ENCODE results near the gene ATG4C.

Gene ATG4C

DNA sequence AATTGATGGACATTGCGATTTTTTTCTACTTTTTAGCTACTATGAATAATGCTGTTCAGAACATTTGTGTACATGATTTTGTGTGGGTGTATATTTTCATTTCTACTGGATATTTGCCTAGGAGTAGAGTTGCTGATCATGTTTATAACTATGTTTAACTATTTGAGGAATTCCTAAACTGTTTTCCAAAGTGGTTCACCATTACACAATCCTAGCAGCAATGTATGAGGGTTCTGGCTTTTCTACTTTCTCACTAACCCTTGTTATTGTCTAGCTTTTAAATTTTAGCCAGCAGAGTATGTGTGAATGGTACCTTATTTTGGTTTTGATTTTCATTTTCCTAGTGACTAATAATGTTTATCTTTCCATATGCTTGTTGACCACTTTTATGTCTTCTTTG is 86.2 kb downstream of the ATG4C start:
- no peak overlapping the region for H3K4me2 ChIP-seq (ENCODE audit: low read length)
- H3K79me2 ChIP-seq (ENCODE audit: insufficient read depth, low read length), result no peaks in the 10 kb centered on the region
- no peak overlapping the region for H3K27ac ChIP-seq (ENCODE audit: low read depth, low read length, poor library complexity, severe bottlenecking)
- no peaks in the 10 kb centered on the region for H3F3A ChIP-seq (ENCODE audit: insufficient read depth, low read length)
- no peak overlapping the region for H3K4me3 ChIP-seq (ENCODE audit: low read depth, low read length, poor library complexity, severe bottlenecking)
- H4K20me1 ChIP-seq (ENCODE audit: insufficient read depth, low read length), result no peaks in the 10 kb centered on the region
- H2AFZ ChIP-seq (ENCODE audit: low read length), result no peak overlapping the region
- H3K4me1 ChIP-seq (ENCODE audit: insufficient read depth, low read length, severe bottlenecking), result no peaks in the 10 kb centered on the region
- H3K9ac ChIP-seq (ENCODE audit: low read length), result no peak overlapping the region
- no peaks in the 10 kb centered on the region for H3K9me3 ChIP-seq (ENCODE audit: low read length)
- no peaks in the 10 kb centered on the region for H3K36me3 ChIP-seq (ENCODE audit: insufficient read depth, low read length)
- no peaks in the 10 kb centered on the region for H3K9me2 ChIP-seq (ENCODE audit: low read depth, low read length)
- no peak for TF ChIP-seq EZH2 (IDR thresholded peaks at IDR 0.05; ENCODE audit: borderline replicate concordance, low read length)
- TF ChIP-seq, protein P1, sequence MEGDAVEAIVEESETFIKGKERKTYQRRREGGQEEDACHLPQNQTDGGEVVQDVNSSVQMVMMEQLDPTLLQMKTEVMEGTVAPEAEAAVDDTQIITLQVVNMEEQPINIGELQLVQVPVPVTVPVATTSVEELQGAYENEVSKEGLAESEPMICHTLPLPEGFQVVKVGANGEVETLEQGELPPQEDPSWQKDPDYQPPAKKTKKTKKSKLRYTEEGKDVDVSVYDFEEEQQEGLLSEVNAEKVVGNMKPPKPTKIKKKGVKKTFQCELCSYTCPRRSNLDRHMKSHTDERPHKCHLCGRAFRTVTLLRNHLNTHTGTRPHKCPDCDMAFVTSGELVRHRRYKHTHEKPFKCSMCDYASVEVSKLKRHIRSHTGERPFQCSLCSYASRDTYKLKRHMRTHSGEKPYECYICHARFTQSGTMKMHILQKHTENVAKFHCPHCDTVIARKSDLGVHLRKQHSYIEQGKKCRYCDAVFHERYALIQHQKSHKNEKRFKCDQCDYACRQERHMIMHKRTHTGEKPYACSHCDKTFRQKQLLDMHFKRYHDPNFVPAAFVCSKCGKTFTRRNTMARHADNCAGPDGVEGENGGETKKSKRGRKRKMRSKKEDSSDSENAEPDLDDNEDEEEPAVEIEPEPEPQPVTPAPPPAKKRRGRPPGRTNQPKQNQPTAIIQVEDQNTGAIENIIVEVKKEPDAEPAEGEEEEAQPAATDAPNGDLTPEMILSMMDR (IDR thresholded peaks at IDR 0.05; ENCODE audit: low read length), result no peak
- no peaks in the 10 kb centered on the region for H3K27me3 ChIP-seq (ENCODE audit: insufficient read depth, low read length)

GRCh38 chr1:62875676-62876075 is 91.7 kb downstream of the ATG4C start:
- Histone ChIP-seq H3K36me3 (ENCODE audit: insufficient read depth, low read length) (no peaks in the 10 kb centered on the region), H3K79me2 (ENCODE audit: insufficient read depth, low read length) (no peaks in the 10 kb centered on the region), H3F3A (ENCODE audit: insufficient read depth, low read length) (no peaks in the 10 kb centered on the region), H2AFZ (ENCODE audit: low read length) (no peak overlapping the region), H4K20me1 (ENCODE audit: insufficient read depth, low read length) (no peaks in the 10 kb centered on the region), H3K9ac (ENCODE audit: low read length) (no peak overlapping the region), H3K4me1 (ENCODE audit: insufficient read depth, low read length, severe bottlenecking) (no peaks in the 10 kb centered on the region), H3K9me3 (ENCODE audit: low read length) (peaks cover 3% of the 10 kb centered on the region), H3K4me2 (ENCODE audit: low read length) (no peak overlapping the region), H3K4me3 (ENCODE audit: low read depth, low read length, poor library complexity, severe bottlenecking) (no peak overlapping the region), H3K9me2 (ENCODE audit: low read depth, low read length) (no peaks in the 10 kb centered on the region), H3K27me3 (ENCODE audit: insufficient read depth, low read length) (no peaks in the 10 kb centered on the region), H3K27ac (ENCODE audit: low read depth, low read length, poor library complexity, severe bottlenecking) (no peak overlapping the region)
- TF ChIP-seq, protein P1 (IDR thresholded peaks at IDR 0.05; ENCODE audit: low read length), result no peak

DNA sequence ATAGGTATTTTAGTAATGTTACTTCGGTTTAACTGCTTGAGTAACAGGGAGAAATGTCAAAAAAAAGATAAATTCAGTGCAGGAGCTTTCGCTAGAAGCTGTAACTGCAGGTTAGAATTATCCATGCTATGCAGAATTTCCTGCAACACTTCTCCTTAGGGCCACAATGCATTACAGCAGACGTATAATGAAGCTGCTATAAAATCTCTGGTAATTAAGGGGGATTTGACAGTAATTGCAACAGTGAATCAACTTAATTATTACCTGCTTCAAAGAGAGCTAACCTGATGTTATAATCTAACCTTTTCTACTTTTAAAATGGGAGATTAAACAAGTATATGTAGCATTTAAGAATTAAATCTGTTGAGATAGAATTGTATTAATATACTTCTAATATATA is 92.6 kb downstream of the ATG4C start:
- Histone ChIP-seq H3K27ac (ENCODE audit: low read depth, low read length, poor library complexity, severe bottlenecking) (no peak overlapping the region), H3K4me1 (ENCODE audit: insufficient read depth, low read length, severe bottlenecking) (no peaks in the 10 kb centered on the region), H4K20me1 (ENCODE audit: insufficient read depth, low read length) (no peaks in the 10 kb centered on the region), H3K4me3 (ENCODE audit: low read depth, low read length, poor library complexity, severe bottlenecking) (no peak overlapping the region), H2AFZ (ENCODE audit: low read length) (no peak overlapping the region), H3F3A (ENCODE audit: insufficient read depth, low read length) (no peaks in the 10 kb centered on the region), H3K9me2 (ENCODE audit: low read depth, low read length) (no peaks in the 10 kb centered on the region), H3K9ac (ENCODE audit: low read length) (no peak overlapping the region), H3K9me3 (ENCODE audit: low read length) (peaks cover 3% of the 10 kb centered on the region), H3K27me3 (ENCODE audit: insufficient read depth, low read length) (no peaks in the 10 kb centered on the region), H3K79me2 (ENCODE audit: insufficient read depth, low read length) (no peaks in the 10 kb centered on the region), H3K36me3 (ENCODE audit: insufficient read depth, low read length) (no peaks in the 10 kb centered on the region), H3K4me2 (ENCODE audit: low read length) (no peak overlapping the region)
- no peak for TF ChIP-seq EZH2 (IDR thresholded peaks at IDR 0.05; ENCODE audit: borderline replicate concordance, low read length)
- TF ChIP-seq, protein P1 (IDR thresholded peaks at IDR 0.05; ENCODE audit: low read length), result no peak
